22Rv1 (cell line): ENCODE results near the gene TNFRSF25.
"Not testable (repeated sequence)": the region's sequence is repeated elsewhere in the genome, so short reads cannot be mapped to it uniquely, and the experiment has no call there.

Experiments
- H3K27ac ChIP-seq: fragments of 450-650 bp; 2 replicates; pipeline ENCODE4 v1.5.1; 2017
- ZFX ChIP-seq: fragments of 450-650 bp; IDR thresholded peaks from 2 replicates; pipeline ENCODE4 v1.6.1; 2017; ENCODE audit warnings: antibody characterized with exemption, borderline replicate concordance
- TF ChIP-seq, protein P1 (sequence below): fragments of 450-650 bp; IDR thresholded peaks from 2 replicates; pipeline ENCODE4 v1.5.1; 2017; ENCODE audit warnings: mild to moderate bottlenecking

Gene TNFRSF25

DNA sequence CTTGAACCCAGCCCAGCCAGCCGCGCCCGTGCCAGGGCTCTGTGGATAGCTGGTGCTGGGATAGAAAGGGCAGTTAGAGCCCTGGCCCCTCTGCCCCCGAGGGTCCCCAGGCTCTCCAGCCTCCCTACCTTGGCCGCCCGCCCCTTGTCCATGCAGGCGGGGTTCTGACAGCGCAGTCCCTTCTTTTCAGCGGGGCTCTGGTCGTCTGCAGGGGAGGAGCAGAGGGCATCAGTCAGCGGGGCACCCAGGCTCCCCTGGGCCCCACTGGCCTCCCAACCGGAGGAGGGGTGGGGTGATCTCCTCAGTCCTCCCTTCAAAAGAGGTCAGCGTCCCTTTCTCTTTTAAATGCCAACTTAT lies 30.4 kb upstream of the TNFRSF25 start:
- no peak overlapping the region for H3K27ac ChIP-seq
- TF ChIP-seq, protein P1, sequence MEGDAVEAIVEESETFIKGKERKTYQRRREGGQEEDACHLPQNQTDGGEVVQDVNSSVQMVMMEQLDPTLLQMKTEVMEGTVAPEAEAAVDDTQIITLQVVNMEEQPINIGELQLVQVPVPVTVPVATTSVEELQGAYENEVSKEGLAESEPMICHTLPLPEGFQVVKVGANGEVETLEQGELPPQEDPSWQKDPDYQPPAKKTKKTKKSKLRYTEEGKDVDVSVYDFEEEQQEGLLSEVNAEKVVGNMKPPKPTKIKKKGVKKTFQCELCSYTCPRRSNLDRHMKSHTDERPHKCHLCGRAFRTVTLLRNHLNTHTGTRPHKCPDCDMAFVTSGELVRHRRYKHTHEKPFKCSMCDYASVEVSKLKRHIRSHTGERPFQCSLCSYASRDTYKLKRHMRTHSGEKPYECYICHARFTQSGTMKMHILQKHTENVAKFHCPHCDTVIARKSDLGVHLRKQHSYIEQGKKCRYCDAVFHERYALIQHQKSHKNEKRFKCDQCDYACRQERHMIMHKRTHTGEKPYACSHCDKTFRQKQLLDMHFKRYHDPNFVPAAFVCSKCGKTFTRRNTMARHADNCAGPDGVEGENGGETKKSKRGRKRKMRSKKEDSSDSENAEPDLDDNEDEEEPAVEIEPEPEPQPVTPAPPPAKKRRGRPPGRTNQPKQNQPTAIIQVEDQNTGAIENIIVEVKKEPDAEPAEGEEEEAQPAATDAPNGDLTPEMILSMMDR = no peak
- TF ChIP-seq ZFX = no peak

DNA sequence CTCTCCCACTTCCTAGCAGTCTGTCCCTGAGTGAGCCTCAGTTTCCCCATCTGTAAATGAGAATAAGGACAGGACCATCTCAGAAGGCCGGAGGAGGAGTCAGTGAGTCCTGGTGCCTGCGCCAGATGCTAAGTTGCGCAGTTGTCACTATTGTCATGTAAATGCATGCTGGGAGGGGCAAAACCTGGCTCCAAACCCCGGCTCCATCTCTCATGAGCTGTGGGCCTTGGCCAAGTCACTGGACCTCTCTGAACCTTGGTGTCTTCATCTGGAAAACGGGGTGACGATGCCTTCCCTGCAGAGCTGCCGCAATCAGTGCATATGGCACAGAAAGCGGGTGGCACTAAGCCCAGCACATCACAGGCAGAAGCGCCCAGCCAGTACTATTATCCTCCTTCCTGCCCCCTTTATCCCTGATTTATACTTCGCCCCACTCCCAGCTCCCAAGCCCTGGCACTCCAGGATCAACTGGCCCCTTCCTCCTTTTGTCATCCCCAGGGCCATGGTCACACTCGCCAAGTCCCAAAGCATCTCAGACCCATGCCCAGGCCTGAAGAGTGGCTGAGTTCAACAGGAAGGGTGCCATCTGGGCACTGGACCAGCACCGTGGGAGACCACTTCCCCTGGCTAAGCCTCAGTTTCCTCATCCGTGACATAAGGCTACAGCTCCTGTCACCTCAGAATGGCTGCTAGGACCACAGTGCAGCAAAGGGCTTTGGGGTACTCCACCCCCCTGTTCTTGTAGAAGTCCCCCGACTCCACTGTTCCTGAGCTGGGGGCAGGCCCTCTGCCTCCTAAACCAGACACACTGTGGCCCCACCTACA lies 29.8 kb upstream of the TNFRSF25 start:
- no peak for TF ChIP-seq ZFX
- TF ChIP-seq, protein P1 = no peak
- H3K27ac ChIP-seq = no peak overlapping the region

DNA sequence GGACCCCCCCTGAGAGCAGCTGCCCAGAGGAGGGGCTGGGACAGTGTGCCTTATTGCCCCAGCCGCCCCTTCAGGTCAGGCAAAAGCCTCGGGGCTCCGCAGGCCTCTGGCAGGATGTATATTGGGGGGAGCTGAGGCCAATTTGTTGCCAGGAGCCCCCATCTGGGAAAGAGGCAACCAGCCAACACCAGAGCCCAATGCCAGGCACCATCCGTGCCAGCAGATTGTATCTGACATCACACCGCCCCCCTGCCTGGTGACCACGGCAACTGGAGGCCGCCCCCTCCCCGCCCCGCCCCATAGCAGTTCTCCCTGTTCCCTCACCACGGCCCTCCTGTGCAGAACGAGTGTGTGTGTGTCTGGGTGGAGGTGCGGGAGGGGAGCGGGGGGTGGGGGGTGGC lies 29.1 kb upstream of the TNFRSF25 start:
- no peak for TF ChIP-seq ZFX
- TF ChIP-seq, protein P1 = no peak
- no peak overlapping the region for H3K27ac ChIP-seq

DNA sequence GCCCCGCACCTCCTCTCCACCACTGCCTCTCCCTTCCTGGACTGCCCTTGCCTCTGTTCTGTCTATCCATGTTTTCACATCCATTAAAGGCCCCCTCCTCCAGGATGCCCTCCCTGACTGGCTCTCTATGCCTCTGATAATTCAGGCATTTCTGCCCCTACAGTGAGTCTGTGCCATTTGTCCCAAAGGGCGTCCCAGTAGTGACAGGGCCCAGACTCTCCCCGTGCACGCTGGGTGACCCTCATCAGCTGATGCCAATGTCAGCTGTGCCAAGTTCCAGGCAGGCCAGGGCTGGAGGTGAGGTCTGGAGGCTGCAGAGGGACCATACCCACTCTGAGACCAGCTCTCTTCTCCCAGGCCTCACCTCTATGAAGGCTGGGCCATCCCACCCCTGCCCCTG lies 28.7 kb upstream of the TNFRSF25 start:
- TF ChIP-seq, protein P1 = no peak
- TF ChIP-seq ZFX = no peak
- H3K27ac ChIP-seq = no peak overlapping the region

DNA sequence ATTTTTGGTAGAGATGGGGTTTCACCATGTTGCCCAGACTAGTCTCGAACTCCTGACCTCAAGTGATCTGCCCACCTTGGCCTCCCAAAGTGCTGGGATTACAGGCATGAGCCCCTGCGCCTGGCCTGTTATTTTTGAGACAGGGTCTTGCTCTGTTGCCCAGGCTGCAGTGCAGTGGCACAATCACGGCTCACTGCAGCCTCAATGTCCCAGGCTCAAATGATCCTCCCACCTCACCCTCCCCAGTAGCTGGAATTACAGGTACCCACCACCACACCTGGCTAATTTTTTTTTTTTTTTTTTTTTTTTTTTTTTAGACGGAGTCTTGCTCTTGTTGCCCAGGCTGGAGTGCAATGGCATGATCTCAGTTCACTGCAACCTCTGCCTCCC lies 27.9 kb upstream of the TNFRSF25 start:
- not testable (repeated sequence) for H3K27ac ChIP-seq

DNA sequence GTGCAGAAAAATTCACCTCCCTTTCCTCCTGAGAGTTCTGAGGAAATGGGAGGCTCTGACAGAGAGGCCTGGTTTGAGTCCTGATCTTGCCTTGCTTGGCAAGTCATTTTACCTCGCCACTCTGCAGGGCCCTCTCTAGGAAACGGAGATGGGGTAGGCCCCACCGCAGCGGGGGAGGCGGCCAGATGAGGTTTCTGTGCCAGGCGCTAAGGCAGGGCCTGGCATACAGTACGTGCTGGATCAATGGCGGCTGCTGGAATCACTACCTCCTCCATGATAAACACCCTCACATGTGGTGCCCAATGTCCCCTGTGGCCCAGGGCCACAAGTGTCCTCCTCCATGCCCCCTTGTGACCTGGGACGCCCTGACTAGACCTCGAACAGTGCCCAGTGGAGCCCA lies 26.0 kb upstream of the TNFRSF25 start:
- H3K27ac ChIP-seq = no peak overlapping the region

DNA sequence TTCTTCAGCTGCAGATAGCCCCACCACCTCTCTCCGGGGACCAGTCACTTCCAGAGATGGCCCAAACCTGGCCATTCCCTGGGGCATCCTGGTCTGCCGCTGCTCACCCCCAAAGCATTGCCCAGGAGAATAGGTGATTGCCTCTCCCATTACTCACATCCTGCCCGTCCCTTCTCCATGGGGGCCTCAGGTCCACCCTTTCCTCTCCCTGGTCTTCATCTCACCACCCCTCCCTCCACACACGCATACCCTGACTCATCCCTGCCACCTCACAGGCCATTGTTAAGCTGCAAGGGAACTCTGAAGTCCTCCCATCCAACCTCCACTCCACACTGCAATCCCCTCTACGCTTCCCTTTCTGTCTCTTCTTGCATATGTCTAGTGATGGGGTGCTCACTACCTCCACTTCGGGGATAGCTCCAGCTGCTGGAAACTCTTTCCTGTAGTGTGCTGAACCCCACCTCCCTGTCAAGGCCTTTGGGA lies 25.5 kb upstream of the TNFRSF25 start, which contains the start of gene PLEKHG5:
Gene PLEKHG5, minus strand, starts transcription at position 188 of the 483 bp plus-strand sequence. CDS start 14,096 bp downstream, outside the sequence.
- TF ChIP-seq, protein P1 = no peak
- no peak for TF ChIP-seq ZFX
- peak within 1 kb of the TSS; percentile 69 for H3K27ac ChIP-seq

More for the DNA sequence above, 26.0 kb upstream of the TNFRSF25 start:
- no peak for TF ChIP-seq ZFX
- TF ChIP-seq, protein P1 = no peak
